Neural cell (in vitro differentiated cells): ENCODE data around the gene RETSAT.

Source experiments
- CTCF ChIP-seq: fragments of 450-650 bp; IDR thresholded peaks from 2 replicates; pipeline ENCODE4 v1.5.1; 2014; ENCODE audit warnings: antibody characterized with exemption, mild to moderate bottlenecking, moderate library complexity; ENCODE audit not compliant: poor library complexity, severe bottlenecking
- EP300 ChIP-seq: fragments of 450-650 bp; conservative IDR thresholded peaks from 2 replicates; pipeline ENCODE4 v1.6.1; 2014; ENCODE audit warnings: antibody characterized with exemption, mild to moderate bottlenecking, moderate library complexity; ENCODE audit not compliant: poor library complexity, severe bottlenecking
- TAF1 ChIP-seq: IDR thresholded peaks from 2 replicates; pipeline ENCODE4 v1.6.1; 2012; ENCODE audit warnings: low read depth

GRCh38 chr2:85330839-85331636 lies 23.3 kb downstream of the RETSAT start:
- no peak for TF ChIP-seq EP300
- no peak for TF ChIP-seq TAF1
- no peak for TF ChIP-seq CTCF
